GM10266 (cell line): Measurements from ENCODE around the gene SORL1-AS1.

Experiments used
- DNase-seq: peaks from one replicate; pipeline ENCODE4 v3.0.0; 2012; ENCODE audit errors: extremely low spot score
- TF ChIP-seq, protein P1 (sequence below): IDR thresholded peaks from 2 replicates; pipeline ENCODE4 v1.5.1; 2012; ENCODE audit warnings: mild to moderate bottlenecking, low read depth; ENCODE audit not compliant: control insufficient read depth, insufficient read depth; ENCODE audit errors: missing control alignments

The SORL1-AS1 gene

GRCh38 chr11:121466063-121466794 lies 13.5 kb upstream of the SORL1-AS1 start:
- no peak for DNase-seq
- TF ChIP-seq, protein P1, sequence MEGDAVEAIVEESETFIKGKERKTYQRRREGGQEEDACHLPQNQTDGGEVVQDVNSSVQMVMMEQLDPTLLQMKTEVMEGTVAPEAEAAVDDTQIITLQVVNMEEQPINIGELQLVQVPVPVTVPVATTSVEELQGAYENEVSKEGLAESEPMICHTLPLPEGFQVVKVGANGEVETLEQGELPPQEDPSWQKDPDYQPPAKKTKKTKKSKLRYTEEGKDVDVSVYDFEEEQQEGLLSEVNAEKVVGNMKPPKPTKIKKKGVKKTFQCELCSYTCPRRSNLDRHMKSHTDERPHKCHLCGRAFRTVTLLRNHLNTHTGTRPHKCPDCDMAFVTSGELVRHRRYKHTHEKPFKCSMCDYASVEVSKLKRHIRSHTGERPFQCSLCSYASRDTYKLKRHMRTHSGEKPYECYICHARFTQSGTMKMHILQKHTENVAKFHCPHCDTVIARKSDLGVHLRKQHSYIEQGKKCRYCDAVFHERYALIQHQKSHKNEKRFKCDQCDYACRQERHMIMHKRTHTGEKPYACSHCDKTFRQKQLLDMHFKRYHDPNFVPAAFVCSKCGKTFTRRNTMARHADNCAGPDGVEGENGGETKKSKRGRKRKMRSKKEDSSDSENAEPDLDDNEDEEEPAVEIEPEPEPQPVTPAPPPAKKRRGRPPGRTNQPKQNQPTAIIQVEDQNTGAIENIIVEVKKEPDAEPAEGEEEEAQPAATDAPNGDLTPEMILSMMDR = no peak

- TF ChIP-seq, protein P1 = no peak
- no peak for DNase-seq
These were observed 12.9 kb upstream of the SORL1-AS1 start for GRCh38 chr11:121465709-121466062.

DNA sequence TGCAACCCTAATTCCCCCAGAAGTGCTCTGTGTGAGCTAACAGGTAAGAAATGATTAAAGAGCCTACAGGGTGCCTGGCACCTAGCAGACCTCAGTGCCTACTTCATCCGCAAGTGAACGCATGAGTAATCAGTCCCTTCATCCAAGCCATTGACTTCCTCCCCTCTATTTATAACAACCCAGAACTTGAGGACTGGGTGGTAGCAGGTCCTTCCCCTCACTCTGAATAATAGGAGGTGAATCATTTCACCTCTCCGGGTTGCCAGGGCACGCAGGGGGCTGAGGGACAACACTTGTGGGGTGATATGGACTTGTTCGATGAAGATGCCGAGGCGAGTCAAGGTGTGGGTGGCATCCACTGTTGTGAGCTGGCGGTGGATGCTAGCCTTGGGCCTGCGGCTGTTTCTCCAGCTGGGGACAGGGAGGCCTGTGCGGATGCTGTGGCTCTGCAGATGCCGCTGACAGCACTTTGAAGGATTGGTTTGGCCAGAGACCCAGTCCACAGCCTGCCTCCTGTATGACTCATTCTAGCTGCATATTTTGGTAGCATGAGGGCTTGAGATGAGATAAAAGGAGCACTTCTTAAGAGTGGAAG lies 11.7 kb upstream of the SORL1-AS1 start:
- TF ChIP-seq, protein P1 = no peak
- DNase-seq = no peak

- TF ChIP-seq, protein P1 = no peak
- DNase-seq = no peak
These were observed 11.0 kb upstream of the SORL1-AS1 start for GRCh38 chr11:121463689-121464335.

GRCh38 chr11:121461843-121462242 lies 9.1 kb upstream of the SORL1-AS1 start:
- TF ChIP-seq, protein P1 = no peak
- no peak for DNase-seq

GRCh38 chr11:121460941-121461514 lies 8.3 kb upstream of the SORL1-AS1 start:
- no peak for DNase-seq
- TF ChIP-seq, protein P1 = no peak
